GM19372 (cell line): ENCODE data around the gene MTMR4.
A peak's percentile ranks its signal among the peaks of the same experiment; 100 is the strongest.
"Not testable (repeated sequence)": the region's sequence is repeated elsewhere in the genome, so short reads cannot be mapped to it uniquely, and the experiment has no call there.

Source experiments
- ATAC-seq: cut with Tn5 transposase; IDR thresholded peaks from one replicate; pipeline ENCODE4 v1.9.1; 2021; ENCODE audit warnings: mild to moderate bottlenecking, low read depth, moderate library complexity; ENCODE audit not compliant: unreplicated experiment

Gene MTMR4

DNA sequence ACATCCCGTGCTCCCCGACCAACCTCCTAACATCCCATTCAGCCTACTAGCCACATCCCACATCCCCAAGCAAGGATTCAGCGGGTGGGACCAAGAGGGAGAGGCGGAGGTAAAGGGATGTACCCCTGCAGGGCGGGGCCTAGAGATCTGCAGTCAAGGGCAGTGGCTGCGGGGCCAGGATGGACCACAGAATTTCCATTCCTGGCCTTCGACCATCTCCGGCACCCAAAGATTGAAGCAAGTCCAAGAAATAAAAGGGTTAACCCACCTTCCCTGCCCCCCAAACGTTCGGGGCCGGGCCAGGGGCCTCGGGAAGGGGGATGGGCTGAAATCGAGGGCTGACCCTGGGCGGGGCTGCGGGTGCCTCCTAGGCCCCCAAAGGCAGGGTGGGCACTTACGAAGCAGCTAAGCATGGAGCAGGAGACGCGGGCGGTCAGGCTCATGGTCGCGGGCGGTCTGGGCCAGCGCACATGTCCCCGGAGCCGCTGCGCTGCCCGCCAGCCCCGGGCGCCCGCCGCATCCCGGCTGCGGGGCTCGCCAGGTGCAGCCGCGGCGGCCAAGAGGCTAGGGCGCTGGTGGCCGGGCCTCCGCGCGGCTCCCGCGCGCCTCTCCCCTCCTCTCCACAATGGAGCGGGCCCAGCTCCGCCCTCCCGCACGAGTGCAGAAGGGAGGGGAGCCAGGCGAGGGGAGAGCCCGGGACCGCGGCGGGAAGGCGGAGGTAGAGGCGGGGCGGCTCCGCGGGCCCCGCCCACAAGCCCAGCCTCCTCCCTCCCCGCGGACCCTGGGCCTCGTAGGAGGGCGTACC is at the start of gene MTMR4:
TSS of gene MTMR4 (minus strand) at position 674 of the 805 bp plus-strand sequence. CDS start at position 443, 231 bp downstream.
- no peak for ATAC-seq

DNA sequence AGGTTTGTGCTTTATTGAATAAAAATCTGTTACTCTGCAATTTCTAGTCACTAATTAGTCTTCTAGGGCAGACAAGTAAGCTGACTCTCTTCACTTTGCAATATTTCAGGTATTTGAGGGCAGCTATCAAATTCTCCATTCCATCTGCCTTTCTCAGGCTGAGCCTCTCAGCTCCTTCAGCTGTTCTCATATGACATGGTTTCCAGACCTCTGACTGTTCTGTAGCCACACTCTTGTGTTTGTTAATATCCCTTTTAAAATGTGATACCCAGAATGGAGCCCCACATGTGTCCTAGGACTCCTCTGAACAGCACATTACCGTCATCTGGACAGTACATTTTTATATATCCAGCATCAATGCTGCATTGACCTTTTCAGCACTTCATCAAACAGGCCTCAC is 46.1 kb upstream of the MTMR4 start:
- no peak for ATAC-seq

- ATAC-seq = no peak
Measured at GRCh38 chr17:58557981-58558380, 43.5 kb upstream of the MTMR4 start.

GRCh38 chr17:58556833-58557250 is 42.4 kb upstream of the MTMR4 start:
- ATAC-seq = no peak

DNA sequence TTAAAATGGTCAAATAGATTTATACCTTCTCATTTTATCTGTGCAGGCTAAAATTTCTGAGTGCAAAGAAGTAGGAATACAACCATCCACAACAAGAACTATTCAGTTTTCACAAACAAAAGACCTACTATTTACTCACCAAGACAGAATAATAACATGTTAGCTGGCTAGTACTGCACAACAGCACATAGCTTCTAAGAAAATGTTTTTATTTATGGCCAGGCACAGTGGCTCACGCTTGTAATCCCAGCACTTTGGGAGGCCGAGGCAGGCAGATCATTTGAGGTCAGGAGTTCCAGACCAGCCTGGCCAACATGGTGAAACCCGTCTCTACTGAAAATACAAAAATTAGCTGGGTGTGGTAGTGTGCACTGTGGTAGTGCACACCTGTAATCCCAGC is 40.7 kb upstream of the MTMR4 start:
- not testable (repeated sequence) for ATAC-seq

GRCh38 chr17:58541249-58541648 is 26.8 kb upstream of the MTMR4 start:
- no peak for ATAC-seq

DNA sequence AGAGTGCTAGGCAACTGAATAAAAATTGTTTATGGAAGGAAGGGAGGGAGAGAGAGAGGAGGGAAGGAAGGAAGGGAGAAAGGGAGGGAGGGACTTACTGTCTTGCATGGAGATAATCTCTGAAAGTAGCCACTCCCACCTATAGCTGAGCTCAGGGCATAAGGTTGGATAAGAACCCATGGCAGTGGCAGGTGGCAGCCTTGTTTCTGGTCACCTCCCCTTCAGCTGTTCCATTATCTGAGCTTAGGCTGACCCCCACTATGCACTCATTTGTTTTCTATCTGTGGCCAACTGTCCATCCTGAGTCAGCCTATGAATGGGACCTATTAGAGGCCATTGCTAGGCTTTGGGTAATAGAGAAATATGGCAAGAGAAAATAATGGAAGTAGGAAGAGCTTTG is 25.3 kb upstream of the MTMR4 start:
- no peak for ATAC-seq

GRCh38 chr17:58538811-58539409 is 24.5 kb upstream of the MTMR4 start:
- ATAC-seq = no peak

- no peak for ATAC-seq
Measured at GRCh38 chr17:58537266-58537665, 22.8 kb upstream of the MTMR4 start.

GRCh38 chr17:58536542-58536941 is 22.1 kb upstream of the MTMR4 start:
- ATAC-seq = no peak

DNA sequence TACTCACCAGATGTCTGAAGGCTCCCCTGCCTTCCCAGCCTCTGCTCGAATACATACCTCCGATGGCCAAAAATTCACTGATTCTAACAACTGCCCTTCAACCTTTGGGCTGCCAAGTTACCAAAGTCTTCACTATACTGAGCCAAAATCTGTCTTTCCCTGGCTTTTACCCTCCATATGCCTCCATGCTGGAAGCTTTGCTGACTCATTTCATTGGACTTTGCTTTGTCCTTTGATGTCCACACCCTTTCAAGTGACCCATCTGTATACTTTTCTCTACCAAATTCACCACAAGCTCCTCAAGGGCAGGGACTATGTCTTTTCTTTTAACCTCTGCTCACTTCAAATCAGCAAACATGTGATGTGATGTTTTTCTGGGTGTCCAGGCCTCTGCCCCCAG is 21.0 kb upstream of the MTMR4 start:
- no peak for ATAC-seq

- ATAC-seq = no peak
Measured at GRCh38 chr17:58534901-58535421, 20.5 kb upstream of the MTMR4 start.

DNA sequence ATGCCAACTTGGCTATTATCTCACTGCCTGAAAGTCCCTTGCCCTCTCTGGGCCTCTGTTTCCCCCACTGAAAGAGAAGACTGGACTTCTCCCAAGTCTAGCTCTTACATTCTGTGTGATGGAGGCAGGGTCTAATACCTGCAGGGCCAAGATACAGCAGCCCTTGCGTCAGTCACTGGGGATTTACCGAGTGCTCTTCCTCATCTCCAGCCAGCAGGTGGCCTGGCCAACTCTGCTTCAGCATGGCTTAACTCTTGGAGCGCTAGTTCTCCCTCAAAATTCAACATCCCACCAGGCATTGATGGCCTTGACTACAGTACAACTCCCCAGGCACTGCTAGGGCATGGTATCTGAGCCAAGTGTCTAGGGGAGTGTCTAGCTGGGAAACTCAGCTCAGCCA is 19.9 kb upstream of the MTMR4 start:
- no peak for ATAC-seq

DNA sequence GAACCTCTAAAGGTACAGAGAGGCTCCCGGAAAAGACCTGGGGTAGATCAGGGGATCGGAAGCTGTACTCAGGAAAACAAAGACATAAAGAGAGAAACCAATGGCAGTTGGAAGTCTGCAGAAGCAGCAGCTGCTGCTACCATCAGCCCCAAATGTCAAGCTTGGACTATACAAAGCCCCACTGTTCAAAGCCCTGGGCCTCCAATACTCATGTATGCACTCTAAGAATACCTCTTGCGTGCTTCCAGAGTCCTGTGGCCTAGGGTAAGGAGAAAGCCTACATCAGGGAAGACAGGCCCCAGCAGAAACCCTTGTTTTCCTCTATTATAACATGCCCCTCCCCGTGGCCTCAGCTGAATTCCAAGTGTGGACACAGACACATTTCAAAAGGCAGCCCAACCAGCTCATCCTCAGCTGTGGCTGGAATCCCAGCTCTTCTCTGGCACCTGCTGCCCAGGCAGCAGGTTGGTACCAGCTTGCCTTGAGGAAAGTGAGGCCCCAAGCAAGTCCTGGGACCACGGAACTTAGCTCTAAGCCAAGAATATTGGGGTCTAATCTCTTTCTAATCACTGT is 19.3 kb upstream of the MTMR4 start:
- no peak for ATAC-seq

GRCh38 chr17:58532555-58532951 is 18.1 kb upstream of the MTMR4 start:
- ATAC-seq = no peak

- ATAC-seq = peak; percentile 70
Measured at GRCh38 chr17:58531661-58532554, 17.5 kb upstream of the MTMR4 start.

GRCh38 chr17:58531122-58531521 is 16.7 kb upstream of the MTMR4 start:
- no peak for ATAC-seq

DNA sequence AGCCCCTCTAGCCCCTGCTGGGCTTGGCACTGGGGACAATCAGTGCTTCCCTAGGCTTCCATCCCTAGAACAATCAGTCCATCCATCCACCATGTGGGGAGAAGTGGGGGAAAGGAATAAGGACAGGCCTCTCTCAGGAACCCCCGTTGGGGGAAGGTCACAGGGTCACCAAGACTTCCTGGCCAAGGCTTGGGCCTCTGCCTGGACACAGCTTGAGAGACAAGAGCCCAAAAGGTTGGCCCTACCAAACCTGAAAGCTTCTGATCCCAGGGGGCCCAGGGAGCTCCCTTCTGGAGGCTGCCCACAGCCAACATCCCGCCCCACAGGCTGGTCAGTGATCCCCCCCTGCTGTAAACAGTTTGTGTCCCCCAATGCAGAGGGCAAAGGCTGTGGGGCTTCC is 16.2 kb upstream of the MTMR4 start:
- no peak for ATAC-seq

DNA sequence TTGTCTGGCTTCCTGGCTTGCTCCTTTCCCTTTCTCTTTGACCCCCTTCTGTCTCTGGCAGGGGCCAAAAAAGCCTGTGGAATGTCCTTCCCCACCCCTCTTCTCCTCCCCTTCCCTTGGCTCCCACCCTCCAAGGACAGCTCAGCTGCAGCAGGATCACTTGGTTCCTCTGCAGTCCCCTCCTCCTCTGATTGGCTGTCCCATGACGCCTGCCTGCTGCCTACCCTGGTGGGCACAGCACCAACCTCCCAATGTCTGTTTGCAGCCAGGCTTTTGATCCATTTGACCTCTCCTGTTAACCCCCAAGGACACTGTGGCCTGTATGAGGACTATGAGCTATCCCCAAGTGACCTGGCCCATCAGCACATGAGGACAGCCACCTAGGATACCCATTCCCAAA is 14.8 kb upstream of the MTMR4 start:
- ATAC-seq = no peak

DNA sequence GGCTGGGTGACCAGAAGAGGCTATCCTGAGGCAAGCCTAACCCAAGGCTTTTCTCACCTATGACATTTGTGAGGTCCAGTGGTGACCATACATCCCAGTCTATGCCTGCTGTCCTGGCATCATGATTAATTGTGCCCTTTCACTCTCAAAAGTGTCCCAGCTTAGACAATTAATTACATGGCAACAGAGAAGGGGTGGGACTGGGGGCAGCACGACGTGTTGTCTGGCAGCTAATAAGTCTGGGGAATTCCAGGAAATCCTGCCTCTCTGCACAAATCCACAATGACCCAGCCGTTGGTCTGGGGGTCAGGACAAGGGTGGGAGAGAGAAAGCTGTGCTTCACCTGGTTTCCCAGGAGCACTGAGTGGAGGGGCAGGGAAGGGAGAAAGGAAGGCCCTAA is 14.0 kb upstream of the MTMR4 start:
- no peak for ATAC-seq

- no peak for ATAC-seq
Measured at GRCh38 chr17:58527949-58528348, 13.5 kb upstream of the MTMR4 start.
